HEK293T (cell line): ENCODE data around the gene PFDN5.

ENCODE experiments used
- FOXK2 ChIP-seq: fragments of 450-650 bp; IDR thresholded peaks from 2 replicates; pipeline ENCODE4 v1.6.1; 2016; ENCODE audit warnings: mild to moderate bottlenecking
- SP1 ChIP-seq: fragments of 450-650 bp; IDR thresholded peaks from 2 replicates; pipeline ENCODE4 v1.6.1; 2017
- SUZ12 ChIP-seq: fragments of 450-650 bp; IDR thresholded peaks from 2 replicates; pipeline ENCODE4 v1.6.1; 2016; ENCODE audit warnings: mild to moderate bottlenecking

DNA sequence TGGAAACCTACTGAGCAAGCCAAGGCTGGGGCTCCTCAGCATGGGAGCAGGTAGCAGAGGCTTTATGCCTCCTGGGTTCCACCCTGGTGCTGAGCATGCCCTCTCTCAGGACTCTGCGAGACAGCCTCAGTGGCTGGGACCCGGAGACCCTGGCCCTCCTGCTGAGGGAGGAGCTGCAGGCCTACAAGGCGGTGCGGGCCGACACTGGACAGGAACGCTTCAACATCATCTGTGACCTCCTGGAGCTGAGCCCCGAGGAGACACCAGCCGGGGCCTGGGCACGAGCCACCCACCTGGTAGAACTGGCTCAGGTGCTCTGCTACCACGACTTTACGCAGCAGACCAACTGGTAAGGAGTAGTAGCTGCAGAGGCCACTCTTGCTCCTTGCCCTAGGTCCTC lies 18.8 kb upstream of the PFDN5 start:
- no peak for TF ChIP-seq SP1
- no peak for TF ChIP-seq FOXK2
- no peak for TF ChIP-seq SUZ12
